ENCODE data around the gene MAP1LC3B2. TPM values are rescaled to one million over a fixed set of nuclear protein-coding genes. Genes with fewer than 3 reads are reported as not detected.

The MAP1LC3B2 gene
- total and polyA plus RNA-seq, 5 donors, result 1.9 to 2.9 (median 2.3) TPM

DNA sequence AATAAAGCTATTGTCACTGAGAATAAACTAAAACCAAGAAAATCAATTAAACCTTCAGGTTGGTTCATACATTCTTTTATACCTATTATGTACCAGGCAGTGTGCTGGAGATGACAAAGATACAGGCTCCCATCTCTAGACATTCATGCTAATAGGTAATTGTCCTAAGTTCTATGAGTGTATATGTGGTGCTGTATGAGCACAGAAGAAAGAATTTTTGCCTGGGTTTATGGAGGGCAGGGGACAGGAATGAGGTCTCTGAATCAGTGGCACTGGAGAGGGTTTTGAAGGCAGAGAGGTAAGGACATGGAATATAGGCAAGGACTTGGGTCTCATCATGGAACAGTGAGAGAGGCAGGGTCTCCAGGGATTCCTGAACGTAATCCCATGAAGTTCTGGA is 38.7 kb downstream of the MAP1LC3B2 start:
- Histone ChIP-seq H3K27ac (ENCODE audit: low read length) (no peak overlapping the region), H3K4me1 (ENCODE audit: control insufficient read depth, insufficient read depth, low read length) (peaks cover 11% of the 10 kb centered on the region), H3K4me3 (ENCODE audit: low read length) (no peak overlapping the region), H3K27me3 (ENCODE audit: control insufficient read depth, insufficient read depth) (no peaks in the 10 kb centered on the region), H3K9me3 (ENCODE audit: control insufficient read depth, low read length) (no peaks in the 10 kb centered on the region)
- 80% methylated on average over 1 of the region's 1 CpG for WGBS
- no peak for ATAC-seq
- intact Hi-C loops (cut with DNase I), result loop anchor here in 2 of 4 donors (10.0 kb wide), 2 partner anchors 313 to 593 kb away; no protein-coding TSS in a partner anchor
- no peak for DNase-seq

DNA sequence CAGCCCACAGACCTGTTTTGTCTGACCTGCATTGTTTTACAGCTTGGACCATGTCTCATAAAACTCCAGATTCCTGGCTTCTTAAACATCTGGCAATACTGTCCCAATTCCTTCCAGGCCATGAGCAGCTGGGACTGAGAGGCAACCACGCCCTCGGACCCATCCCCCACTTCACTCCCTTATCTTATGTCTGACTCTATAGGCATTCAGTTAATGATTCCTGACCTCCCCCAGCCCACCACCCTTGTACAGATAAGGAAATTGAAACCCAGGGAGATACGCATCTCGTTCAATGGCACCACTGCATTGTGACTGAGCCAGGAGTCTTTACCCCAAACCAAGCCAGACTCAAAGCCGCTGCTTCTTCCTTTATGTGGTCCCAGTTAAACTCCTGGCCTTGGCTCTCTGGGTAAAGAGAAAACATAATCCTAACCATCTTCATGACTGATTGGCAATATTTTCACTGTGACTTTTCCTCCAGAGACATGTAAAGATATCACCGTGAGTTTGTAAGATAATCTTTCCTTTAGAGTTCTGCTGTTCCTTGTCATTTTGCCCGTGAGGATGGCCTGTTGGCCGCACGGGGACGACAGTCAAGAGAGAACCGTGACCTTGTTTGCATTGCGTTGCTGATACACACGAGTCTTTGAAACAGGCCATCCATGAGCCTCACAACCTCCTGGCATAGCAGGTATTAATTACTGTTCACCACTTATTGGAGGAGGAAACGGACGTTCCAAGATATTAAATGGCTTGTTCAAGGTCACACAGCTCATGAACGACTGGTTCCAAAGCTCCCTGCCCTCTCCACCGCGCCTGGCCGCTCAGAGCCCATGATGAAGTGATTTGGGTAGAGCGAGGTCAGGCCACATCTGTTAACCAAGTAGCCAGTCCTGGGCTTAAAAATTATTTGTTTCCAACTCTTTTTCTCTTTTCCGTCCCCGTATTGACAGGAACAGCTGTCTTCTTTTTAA is 39.4 kb downstream of the MAP1LC3B2 start:
- DNase-seq (peak in 1 of 3 donors; percentile 58), ATAC-seq (peak in 1 of 2 donors; percentile 31)
- 56% methylated on average over 22 of the region's 22 CpGs for WGBS
- peak overlapping the region; percentile 42 for H3K27ac ChIP-seq (ENCODE audit: low read length)
- H3K4me3 ChIP-seq (ENCODE audit: low read length), result no peak overlapping the region
- no peaks in the 10 kb centered on the region for H3K9me3 ChIP-seq (ENCODE audit: control insufficient read depth, low read length)
- H3K27me3 ChIP-seq (ENCODE audit: control insufficient read depth, insufficient read depth), result no peaks in the 10 kb centered on the region
- H3K4me1 ChIP-seq (ENCODE audit: control insufficient read depth, insufficient read depth, low read length), result peaks cover 11% of the 10 kb centered on the region
- intact Hi-C loops (cut with DNase I), result loop anchor here in 2 of 4 donors (10.0 kb wide), 2 partner anchors 314 to 594 kb away; no protein-coding TSS in a partner anchor

DNA sequence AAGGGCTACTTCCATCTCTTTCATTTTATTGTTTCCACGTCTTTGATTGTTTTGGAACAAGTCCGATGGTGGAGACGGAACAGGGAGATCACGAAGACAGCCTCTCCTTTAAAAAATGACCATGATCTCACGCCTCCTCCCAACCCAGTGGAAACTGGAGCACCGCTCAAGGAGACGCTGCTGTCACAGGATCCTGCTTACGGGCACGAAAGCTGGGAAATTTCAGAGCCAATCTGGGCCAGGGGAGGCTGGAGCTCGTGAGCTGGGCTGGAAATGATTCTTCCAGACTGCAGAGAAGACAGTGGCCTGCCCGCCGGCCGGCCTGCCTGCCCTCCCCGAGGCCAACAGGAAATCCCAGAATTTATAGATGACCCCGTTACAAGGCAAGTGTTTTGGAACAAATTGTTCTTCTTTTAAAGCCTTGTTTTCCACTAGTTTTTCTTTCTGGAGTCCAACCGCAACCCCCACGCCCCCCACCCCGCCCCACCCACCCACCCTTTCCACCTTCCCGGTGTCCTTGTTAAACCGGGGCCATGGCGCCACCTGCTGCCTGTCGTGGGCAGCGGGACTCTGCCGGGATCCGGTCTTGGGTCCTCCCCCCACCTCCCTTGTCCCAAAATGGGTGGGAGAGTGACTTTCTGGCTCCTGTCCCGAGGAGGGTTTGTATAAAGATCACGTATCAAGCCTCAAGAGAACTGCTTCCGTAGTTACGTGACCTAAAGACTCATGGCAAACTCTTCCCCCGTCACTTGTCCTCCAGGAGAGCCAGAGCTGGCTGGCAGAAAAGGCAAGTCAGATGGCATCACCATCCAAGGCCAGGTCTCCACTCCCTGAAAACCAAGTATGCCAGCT is 40.3 kb downstream of the MAP1LC3B2 start:
- intact Hi-C loops (cut with DNase I), result loop anchor here (5.0 to 10.0 kb wide), 6 partner anchors 315 to 605 kb away; partner anchors contain the start of gene MED13L (in 1 of the 4)
- Histone ChIP-seq H3K27me3 (ENCODE audit: control insufficient read depth, insufficient read depth) (no peaks in the 10 kb centered on the region), H3K9me3 (ENCODE audit: control insufficient read depth, low read length) (no peaks in the 10 kb centered on the region), H3K4me1 (ENCODE audit: control insufficient read depth, insufficient read depth, low read length) (peaks cover 11% of the 10 kb centered on the region), H3K27ac (ENCODE audit: low read length) (peak overlapping the region; percentile 68), H3K4me3 (ENCODE audit: low read length) (peak overlapping the region; percentile 16)
- DNase-seq (peak; percentile 86 to 94 (median 91)), ATAC-seq (peak; percentile 83 to 91)
- 13% methylated on average over 30 of the region's 30 CpGs for WGBS

DNA sequence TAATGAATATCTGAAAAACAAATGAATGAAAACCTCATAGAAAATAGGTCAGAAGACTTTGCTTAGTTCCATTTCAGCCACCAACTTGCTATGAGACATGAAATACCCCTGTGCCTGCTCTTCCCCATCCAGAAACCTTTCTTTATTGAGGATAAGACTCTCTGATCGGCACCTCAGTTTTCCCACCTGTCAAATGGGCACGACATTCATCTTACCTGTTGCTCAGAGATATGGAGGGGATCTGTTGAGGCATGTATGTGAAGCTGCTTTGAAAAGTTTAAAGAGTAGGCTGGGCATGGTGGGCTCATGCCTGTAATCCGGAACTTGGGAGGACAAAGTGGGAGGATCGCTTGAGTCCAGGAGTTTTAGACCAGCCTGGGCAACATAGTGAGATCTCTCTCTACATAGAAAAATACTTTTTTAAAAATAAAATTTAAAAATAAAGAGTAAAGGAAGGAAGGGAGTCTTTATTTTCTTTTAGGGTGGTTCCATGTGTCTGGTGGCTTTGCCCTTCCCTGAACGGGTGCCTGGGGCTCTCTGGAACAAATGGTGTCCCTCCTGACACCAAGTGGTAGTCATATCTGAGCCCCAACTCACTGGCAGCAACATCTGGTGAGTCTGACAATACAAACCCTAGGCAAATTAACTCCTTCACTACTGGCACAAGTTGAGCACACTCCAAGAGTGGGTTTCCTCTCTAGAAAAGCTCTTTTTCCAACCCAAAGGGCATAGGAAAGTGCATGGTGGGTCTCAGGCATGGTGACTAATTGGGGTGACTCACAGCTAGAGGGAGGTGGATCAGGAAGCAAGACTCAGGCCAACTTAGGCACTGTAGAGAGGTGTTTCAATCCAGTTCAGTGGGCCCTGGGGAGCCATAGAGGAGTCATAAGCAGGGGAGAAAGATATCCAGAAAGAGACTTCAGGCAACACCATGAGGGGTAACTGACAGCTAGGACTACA is 42.1 kb downstream of the MAP1LC3B2 start:
- Histone ChIP-seq H3K9me3 (ENCODE audit: control insufficient read depth, low read length) (no peaks in the 10 kb centered on the region), H3K4me1 (ENCODE audit: control insufficient read depth, insufficient read depth, low read length) (peaks cover 8% of the 10 kb centered on the region), H3K27me3 (ENCODE audit: control insufficient read depth, insufficient read depth) (no peaks in the 10 kb centered on the region), H3K4me3 (ENCODE audit: low read length) (no peak overlapping the region), H3K27ac (ENCODE audit: low read length) (no peak overlapping the region)
- 87% methylated on average over 5 of the region's 5 CpGs for WGBS
- no peak for DNase-seq
- intact Hi-C loops (cut with DNase I), result loop anchor here in 3 of 4 donors (5.0 to 10.0 kb wide), 4 partner anchors 324 to 606 kb away; partner anchors contain the start of gene MED13L (in 1 of the 3)
- ATAC-seq, result peak in 1 of 2 donors; percentile 60

DNA sequence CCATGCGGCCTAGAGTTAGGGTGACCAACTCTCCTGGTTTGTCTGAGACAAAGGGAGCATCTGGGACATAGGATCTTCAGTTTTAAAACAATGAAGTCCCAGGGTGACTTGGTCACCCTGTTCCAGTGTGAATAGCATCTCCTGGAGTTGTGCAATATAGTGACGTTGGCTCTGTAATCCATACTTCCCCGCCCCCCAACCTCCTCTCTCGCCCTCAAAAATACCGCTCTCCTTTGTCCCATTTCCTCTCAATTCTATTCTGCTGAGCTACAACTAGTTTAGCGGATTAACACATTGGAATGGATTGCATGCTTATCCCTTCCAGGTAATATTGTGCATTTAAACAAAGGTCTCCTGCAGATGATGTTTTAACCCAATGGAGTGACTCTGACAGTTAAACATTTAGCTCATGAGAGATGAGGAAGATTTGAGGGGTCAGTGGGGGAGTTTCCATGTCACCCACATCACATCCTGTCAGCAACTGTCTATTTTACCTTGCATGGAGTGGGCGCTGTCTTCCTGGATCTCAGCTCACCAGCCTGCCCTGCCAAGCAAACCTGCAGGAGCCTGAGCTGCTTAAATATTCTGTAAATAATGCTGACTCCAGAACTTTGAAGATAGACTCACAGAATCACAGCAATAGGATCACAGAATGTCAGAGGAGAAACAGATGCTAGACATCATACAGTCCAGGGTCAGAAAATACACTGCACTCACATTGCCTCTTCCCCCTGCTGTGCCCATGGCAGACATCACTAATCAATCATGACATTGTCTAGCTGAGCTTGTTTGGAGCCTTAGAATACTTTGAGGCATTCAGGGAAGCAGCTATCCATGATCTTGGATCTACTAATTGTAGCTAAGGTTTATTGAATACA is 43.0 kb downstream of the MAP1LC3B2 start:
- Histone ChIP-seq H3K27me3 (ENCODE audit: control insufficient read depth, insufficient read depth) (no peaks in the 10 kb centered on the region), H3K4me1 (ENCODE audit: control insufficient read depth, insufficient read depth, low read length) (peaks cover 8% of the 10 kb centered on the region), H3K4me3 (ENCODE audit: low read length) (no peak overlapping the region), H3K27ac (ENCODE audit: low read length) (no peak overlapping the region), H3K9me3 (ENCODE audit: control insufficient read depth, low read length) (no peaks in the 10 kb centered on the region)
- DNase-seq (no peak), ATAC-seq (no peak)
- 79% methylated on average over 7 of the region's 7 CpGs for WGBS
- intact Hi-C loops (cut with DNase I), result loop anchor here in 3 of 4 donors (5.0 to 10.0 kb wide), 4 partner anchors 325 to 607 kb away; partner anchors contain the start of gene MED13L (in 1 of the 3)

DNA sequence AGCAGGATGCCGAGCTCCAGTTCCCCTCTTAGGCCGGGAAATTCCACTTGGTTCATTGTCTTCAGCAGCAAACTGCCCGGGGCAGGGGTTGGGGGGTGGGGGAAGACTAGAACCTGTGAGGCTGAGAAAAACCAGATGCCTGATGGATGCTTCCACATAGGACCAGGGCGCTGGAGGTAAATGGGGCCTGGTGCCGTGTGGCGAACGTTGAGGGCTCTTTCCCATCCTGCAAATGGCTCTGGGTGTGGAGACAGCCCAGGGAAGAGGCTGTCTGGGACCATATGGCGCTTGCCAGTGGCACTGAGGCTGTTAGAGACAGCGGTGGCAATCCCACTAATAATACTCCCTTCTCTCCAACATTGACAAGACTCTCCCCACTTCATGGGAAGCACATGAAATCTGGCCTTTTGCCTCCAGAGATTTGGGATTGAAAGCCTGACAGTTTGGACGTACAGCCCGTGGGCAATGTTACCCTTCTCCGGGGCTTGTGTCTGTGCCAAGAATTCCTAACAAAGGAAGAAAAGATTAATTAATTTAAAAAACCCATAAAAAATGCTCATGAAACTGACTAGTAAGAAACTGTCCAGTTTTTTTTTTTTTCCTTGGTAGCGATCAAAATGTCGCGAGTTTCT is 44.5 kb downstream of the MAP1LC3B2 start:
- WGBS, result 62% methylated on average over 15 of the region's 15 CpGs
- no peak for DNase-seq
- intact Hi-C loops (cut with DNase I), result loop anchor here in 3 of 4 donors (5.0 to 10.0 kb wide), 4 partner anchors 326 to 609 kb away; partner anchors contain the start of gene MED13L (in 1 of the 3)
- H3K27me3 ChIP-seq (ENCODE audit: control insufficient read depth, insufficient read depth), result no peaks in the 10 kb centered on the region
- peaks cover 3% of the 10 kb centered on the region for H3K4me1 ChIP-seq (ENCODE audit: control insufficient read depth, insufficient read depth, low read length)
- no peak for ATAC-seq
- no peaks in the 10 kb centered on the region for H3K9me3 ChIP-seq (ENCODE audit: control insufficient read depth, low read length)
- H3K4me3 ChIP-seq (ENCODE audit: low read length), result no peak overlapping the region
- no peak overlapping the region for H3K27ac ChIP-seq (ENCODE audit: low read length)

DNA sequence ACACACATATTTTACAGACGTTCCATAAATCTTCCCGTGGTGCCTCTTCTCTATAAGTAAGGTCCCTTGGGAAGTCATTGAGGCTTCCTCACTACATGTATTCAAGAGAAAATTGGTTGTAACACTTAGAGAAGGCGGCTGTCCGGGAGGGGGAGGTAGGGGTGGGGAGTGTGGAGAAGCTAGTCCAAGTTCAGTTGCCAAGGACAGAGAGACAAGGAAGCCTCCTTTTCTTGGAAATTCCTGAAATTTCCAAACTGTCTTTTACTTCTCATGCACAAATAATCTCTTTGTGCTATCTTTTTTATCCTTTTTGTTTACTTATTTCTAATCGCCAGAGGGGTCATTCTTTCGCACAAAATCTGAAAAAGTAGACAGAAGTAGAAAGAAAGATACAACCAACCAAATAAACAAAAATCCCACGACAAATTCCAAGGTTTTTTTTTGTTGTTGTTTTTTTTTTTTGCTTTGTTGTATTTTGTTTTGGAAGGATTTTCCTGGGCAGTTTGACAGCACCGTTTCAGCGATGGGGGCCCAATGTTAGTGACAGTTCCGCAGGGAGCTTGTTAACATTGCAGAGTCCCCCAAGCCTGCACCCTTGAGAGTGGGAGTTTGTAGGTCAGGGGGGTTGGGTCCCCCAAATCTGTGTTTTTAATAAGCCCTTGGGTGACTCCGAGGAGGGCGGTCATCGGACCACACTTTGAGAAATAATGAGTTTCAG is 45.2 kb downstream of the MAP1LC3B2 start:
- no peak for ATAC-seq
- H3K9me3 ChIP-seq (ENCODE audit: control insufficient read depth, low read length), result no peaks in the 10 kb centered on the region
- intact Hi-C loops (cut with DNase I), result loop anchor here in 3 of 4 donors (5.0 to 10.0 kb wide), 4 partner anchors 327 to 610 kb away; partner anchors contain the start of gene MED13L (in 1 of the 3)
- peaks cover 3% of the 10 kb centered on the region for H3K4me1 ChIP-seq (ENCODE audit: control insufficient read depth, insufficient read depth, low read length)
- H3K27ac ChIP-seq (ENCODE audit: low read length), result no peak overlapping the region
- no peak overlapping the region for H3K4me3 ChIP-seq (ENCODE audit: low read length)
- no peak for DNase-seq
- H3K27me3 ChIP-seq (ENCODE audit: control insufficient read depth, insufficient read depth), result no peaks in the 10 kb centered on the region
- 43% methylated on average over 13 of the region's 13 CpGs for WGBS

DNA sequence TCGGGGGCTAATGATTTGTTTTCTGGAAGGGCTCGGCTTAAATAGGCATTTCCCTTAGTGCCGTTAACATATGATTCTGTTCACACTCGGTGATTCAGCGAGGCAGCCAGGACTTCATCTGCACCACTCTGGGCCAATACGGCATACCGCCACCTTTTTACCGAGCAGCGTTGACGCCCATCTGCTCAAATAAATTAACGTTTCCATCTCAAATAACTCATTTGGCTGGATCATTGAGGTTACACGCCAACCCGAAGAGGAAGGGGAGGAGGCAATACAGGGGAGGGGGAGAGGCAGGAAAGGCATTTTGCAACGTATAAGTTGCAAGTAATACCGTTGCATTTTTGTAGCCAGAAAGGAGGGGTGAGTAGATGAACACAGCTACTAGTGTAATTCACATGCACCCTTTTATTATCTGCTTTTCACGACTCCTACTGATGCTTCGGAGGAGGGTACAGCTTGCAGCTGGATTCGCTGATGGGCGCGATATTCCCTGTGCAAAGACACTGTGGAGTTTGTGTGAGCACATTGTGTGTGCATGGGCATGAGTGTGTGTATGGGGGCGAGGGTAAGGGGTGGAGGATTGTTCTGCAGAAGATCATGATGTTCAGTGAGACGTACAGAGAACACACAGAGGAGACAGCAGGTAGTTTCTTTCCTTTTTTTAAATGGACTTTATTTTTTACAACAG is 45.9 kb downstream of the MAP1LC3B2 start:
- WGBS, result 58% methylated on average over 22 of the region's 22 CpGs
- H3K27me3 ChIP-seq (ENCODE audit: control insufficient read depth, insufficient read depth), result no peaks in the 10 kb centered on the region
- no peak overlapping the region for H3K27ac ChIP-seq (ENCODE audit: low read length)
- peaks cover 3% of the 10 kb centered on the region for H3K4me1 ChIP-seq (ENCODE audit: control insufficient read depth, insufficient read depth, low read length)
- no peaks in the 10 kb centered on the region for H3K9me3 ChIP-seq (ENCODE audit: control insufficient read depth, low read length)
- no peak overlapping the region for H3K4me3 ChIP-seq (ENCODE audit: low read length)
- ATAC-seq (no peak), DNase-seq (no peak)
- intact Hi-C loops (cut with DNase I), result loop anchor here in 3 of 4 donors (5.0 to 10.0 kb wide), 4 partner anchors 328 to 610 kb away; partner anchors contain the start of gene MED13L (in 1 of the 3)
